HG03196 (cell line): ENCODE data around the gene SYNGAP1.
"Not testable (repeated sequence)": the region's sequence is repeated elsewhere in the genome, so short reads cannot be mapped to it uniquely, and the experiment has no call there.

Experiments
- ATAC-seq: cut with Tn5 transposase; IDR thresholded peaks from one replicate; pipeline ENCODE4 v1.9.1; 2021; ENCODE audit not compliant: unreplicated experiment

The SYNGAP1 gene

DNA sequence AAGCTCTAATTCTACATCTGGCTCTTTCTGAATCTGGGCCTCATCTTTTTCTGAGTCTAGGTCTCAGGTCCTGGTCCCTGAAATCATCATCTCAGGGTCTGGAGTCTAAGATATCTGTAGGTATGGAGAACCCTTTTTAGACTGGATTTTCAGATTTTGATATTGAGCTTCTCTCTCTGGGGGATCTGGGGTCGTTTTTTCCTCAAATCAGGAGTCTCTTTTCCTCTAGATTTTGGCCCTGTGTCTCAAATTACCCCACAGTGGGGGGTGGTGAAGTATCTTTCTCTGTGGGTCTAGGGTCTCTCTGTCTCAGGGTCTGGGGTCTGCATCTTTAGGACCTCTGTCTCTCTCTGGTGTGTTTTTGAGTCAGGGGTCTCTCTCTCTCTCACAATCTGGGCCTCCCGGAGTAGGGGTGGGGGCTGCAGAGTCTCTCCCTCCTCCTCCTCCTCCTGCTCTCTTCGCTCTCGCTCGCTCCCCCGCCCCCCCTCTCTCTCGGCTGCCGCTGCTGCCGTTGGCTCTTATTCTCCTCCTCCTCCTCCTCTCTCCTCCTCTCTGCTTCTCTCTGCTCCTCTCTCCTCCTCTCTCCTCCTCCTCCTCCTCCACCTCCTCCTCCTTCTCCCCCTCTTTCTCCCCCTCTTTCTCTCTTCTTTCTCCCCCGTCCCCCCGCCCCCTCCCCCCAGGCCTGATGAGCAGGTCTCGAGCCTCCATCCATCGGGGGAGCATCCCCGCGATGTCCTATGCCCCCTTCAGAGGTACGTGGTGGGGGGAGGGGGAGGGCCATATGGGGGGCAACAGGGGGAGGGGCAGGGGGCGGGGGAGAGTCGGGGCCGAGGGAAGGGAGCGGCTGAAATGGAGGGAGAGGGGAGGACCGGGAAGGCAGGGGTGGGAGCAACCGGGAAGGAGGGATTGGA lies at the start of gene SYNGAP1:
SYNGAP1 (plus strand) TSS at position 486 of the 911 bp plus-strand sequence; CDS start at position 686, 200 bp downstream.
- no peak for ATAC-seq

DNA sequence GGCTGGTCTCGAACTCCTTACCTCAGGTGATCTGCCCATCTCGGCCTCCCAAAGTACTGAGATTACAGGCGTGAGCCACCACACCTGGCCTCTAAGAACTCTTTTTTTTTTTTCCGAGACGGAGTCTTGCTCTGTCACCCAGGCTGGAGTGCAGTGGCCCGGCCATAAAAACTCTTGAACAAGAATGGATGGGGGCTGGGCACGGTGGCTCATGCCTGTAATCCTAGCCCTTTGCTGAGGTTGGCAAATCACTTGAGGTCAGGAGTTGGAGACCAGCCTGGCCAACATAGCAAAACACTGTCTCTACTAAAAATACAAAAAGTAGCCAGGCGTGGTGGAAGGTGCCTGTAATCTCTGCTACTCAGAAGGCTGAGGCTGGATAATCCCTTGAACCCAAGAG lies 48.0 kb upstream of the SYNGAP1 start:
- not testable (repeated sequence) for ATAC-seq

DNA sequence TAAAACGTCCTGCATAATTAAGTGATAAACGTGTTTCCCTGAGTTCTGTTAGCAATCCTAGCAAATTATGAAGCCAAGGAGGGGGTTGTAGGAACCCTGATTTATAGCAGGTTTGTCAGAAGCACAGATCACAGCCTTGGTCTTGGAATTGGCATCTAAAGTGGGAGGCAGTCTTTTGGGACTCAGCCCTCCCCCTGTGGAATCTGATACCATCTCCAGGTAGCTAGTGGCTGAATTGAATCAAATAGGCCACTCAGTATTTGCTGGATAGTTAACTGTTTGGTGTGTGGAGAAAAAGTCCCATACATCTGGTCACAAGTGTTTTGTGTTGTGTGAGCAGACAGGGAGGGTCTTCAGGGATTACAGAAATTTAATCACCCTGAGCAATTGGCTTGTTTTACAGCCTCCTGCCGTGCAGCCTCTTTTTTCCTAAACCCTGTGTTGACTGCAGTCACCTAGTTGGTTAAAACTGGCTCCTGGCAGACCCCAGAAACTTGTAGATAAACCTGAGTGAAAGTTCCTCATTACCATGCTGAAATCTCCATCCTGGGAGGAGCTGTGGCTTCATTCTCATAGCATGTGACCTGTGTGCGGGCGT lies 47.2 kb upstream of the SYNGAP1 start:
- no peak for ATAC-seq

DNA sequence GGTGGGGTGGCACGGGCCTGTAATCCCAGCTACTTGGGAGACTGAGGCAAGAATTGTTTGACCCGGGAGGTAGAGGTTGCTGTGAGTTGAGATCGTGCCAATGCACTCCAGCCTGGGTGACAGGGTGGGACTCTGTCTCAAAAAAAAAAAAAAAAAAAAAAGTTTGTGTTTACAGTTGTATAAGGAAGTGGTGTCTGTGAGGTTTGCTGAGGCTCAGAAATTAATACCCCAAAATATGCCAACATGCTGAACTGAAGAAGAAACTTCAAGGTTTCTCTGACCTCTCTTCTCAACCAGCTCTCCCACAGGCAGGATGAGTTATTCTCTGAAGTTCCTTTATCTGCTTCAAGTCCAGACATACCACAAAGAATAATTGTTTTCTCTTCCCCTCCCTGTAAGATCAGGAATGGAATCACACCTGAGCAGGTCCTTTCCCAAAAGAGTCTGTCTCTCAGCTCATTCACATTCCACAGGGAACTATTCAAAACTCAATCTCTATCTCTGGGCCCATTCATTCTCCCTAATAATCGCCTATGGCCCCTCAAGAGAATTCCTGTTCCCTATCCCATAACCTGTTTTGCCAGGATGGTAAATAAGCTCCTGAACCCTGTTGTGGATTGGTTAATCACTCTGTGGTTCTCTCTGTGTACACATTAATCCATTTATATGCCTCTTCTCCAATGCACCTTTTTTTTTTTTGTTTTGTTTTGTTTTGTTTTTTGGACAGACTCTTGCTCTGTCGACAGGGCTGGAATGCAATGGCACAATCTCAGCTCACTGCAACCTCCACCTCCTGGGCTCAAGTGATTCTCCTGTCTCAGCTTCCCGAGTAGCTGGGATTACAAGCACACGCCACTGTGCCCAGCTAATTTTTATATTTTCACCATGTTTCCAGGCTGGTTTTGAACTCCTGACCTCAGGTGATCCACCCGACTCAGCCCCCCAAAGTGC lies 45.6 kb upstream of the SYNGAP1 start:
- ATAC-seq: no peak

DNA sequence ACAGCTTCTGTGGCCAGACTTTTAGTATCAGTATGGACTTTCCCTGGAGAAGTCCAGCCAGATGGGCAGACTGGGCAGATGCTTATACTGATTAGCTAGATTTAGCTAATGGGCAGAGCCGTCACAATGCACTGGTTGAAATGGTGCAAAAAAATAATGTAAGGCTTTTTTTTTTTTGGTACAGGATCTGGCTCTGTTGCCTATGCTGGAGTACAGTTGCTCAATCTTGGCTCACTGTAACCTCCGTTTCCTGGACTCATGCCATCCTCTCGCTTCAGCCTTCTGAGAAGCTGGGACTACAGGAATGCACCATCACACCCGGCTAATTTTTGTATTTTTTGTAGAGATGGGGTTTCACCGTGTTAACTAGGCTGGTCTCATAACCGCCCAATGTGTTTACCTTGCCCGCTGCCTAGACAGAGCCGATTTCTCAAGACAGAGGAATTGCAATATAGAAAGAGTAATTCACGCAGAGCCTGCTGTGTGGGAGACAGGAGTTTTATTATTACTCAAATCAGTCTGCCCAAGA lies 44.7 kb upstream of the SYNGAP1 start:
- ATAC-seq: no peak

DNA sequence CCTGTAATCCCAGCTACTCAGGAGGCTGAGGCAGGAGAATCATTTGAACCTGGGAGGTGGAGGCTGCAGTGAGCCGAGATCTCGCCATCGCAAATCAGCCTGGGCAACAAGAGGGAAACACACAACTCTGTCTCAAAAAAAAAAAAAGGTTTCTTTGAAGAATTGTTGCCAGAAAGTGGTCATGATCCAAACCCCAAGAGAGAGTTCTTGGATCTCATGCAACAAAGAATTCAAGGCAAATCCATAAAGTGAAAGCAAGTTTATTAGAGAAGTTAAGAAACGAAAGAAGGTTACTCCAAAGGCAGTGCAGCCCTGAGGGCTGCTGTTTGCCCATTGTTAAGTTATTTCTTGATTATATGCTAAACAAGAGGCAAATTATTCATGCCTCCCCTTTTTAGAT lies 42.7 kb upstream of the SYNGAP1 start:
- no peak for ATAC-seq

DNA sequence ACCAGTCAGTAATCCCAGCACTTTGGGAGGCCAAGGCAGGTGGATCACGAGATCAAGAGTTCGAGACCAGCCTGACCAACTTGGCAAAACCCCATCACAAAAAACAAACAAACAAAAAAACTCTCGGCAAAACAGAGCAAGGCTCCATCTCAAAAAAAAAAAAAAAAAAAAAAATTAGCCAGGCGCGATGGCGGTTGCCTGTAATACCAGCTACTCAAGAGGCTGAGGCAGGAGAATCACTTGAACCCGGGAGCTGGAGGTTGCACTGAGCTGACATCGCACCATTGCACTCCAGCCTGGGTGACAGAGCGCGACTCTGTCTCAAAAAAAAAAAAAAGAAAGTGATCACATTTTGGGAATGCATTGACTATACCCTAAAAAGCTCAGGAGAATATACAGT lies 40.7 kb upstream of the SYNGAP1 start:
- not testable (repeated sequence) for ATAC-seq

DNA sequence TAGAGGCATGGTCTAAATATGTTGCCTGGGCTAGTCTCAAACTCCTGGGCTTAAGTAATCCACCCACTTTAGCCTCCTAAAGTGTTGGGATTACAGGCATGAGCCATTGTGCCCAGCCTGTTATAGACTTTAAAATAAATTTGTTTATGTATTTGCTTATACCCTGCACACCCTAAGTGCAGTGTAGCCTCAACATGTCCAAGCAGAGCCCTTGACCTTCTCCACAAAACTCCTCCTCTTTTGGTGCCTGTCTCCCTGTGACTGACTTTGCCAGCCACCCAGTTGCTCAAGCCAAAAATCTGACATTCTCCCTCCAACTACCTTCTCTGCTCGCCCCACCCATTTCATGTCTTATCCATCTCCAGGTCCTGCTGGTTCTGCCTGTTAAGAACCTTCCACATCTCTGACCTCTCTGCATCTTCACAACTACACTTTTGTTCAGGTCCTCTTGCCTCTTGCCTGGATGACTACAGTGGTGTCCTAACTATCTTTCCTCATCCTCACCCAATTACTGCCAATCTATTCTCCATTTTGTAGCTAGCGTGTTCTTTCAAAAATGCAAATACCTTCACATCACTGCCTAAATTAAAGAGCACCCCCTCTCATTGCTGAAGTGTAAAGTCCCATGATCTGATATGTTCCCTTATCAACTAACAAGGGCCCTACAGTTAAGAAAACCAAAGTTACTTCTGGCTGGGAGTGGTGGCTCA lies 39.4 kb upstream of the SYNGAP1 start:
- ATAC-seq: no peak

DNA sequence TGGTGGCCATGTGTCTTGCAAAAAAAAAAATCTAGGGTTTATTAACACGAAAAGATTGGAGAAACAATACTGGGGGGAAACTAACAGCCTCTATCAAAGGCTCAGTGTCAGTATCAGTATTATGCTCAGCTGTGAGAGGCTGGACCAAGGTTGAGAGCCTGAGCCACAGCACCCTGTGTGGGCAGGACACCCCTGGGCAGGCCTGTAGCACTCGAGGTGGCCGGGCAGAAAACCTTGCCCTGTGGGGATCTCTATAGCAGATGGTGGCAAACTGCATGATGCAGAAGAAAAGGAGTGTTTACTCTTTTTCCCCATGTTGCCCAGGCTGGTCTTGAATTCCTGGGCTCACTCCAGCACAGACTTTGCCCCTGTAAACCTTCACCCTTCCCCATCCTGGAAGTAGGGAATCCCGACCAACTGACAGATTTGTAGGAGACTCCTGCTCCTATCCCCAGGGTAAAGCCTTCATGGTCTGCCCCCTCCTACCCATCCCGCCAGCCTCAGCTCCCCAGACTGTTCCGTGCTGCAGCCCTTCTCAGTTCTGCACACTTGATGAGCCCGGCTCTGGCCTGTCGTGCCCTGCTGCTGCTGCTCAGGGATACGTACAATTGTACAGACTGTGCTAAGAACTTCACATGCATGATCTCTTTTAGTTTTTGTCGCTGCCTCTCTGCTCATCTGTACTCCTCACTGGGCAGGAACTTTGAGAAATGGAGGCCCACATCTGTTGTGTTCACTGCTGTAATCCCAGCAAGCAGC lies 36.3 kb upstream of the SYNGAP1 start:
- ATAC-seq: no peak

DNA sequence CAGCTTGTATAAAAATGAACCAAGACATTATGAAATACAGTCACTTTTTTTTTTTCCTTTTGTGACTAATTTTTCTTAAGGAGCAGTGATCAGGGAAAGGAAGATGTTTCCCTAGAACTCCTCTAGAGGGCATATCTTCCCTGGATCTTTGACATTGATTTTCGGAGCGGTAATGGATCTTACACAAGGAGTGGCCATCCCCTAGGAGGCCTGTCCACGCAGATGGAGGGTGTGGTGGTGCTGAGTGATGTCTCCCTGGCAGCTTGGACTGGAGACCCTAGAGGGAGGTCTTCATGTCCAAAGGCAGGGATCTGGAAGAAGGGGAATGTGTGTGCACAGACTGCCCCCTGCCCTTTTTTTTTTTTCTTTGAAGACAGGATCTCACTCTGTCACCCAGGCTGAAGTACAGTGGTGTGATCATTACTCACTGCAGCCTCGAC lies 35.3 kb upstream of the SYNGAP1 start:
- ATAC-seq: no peak

DNA sequence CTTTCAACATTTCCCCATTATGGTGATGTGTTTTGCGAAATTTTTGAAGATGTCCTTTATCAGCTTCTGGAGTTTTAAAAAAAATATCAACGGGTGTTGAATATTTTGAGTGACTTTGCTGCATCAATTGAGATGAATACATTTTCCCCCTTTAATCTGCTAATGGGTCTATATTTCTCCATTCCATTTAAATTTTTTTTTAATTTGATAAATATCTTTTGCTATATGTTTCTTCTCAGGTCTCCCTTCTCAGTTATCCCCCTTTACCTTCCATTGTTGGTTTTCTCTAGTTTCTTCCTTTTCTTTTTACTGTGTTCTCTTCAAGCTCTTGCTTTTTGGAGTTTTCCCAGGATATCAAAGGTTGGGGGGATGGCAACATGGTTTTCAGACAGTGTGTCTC lies 29.7 kb upstream of the SYNGAP1 start:
- no peak for ATAC-seq

DNA sequence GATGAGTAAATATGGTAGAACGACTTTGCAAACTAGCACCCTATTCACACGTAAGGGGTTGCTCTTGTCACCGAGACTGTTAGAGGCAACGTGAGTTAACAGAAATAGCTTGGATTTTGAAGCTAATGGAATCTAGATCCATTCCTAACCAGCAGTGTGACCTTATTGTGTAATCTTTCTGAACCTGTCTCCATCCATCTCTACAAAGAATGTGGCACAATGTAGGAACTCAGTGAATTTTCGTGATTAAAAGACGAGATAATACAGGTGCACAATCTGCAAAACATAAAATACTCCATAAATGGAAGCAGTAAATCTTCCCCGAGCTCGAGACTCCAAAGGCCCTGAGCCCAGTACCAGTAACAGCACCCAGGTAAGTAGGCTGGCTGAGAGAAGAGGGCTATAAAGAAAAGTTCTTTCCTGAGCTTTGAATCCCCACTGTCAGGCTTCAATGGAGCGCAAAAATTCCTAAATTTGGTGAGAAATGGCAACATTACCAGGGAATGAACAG lies 29.0 kb upstream of the SYNGAP1 start:
- peak; percentile 0 for ATAC-seq

DNA sequence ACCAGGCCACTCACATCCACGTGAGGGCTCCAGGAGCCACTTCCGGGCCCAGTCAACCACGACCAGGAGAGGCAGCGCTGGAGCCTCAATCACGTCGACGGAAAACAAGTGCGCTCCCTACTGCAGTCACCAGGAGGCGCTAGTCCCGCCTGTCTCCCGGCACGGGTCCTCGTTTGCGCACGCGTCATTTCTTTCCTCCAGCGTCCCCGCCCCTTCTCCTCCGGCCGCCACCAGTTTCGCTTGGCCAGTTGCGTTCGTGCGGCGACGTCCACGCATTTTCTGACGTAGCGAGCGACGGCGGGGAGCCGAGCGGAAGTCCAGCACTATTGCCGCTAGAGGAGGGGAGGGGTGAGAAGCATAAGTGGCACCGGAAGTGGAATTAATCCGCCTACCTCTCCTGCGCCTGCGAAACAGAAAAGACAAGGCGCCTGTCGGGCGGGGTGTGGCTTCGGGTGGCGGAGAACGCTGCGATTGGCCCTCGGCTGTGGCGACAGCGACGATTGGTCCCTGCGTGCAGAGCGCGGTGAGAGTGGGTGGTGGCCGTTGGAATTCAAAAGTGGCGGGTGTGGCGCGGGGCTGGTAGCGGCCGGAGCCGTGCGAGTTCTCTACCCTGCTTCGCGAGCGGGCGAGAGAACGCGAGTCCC lies 28.5 kb upstream of the SYNGAP1 start, which contains the start of gene KIFC1:
KIFC1 (plus strand) TSS at position 546 of the 644 bp plus-strand sequence. CDS start 163 bp downstream, outside the sequence.
- ATAC-seq: peak; percentile 87

DNA sequence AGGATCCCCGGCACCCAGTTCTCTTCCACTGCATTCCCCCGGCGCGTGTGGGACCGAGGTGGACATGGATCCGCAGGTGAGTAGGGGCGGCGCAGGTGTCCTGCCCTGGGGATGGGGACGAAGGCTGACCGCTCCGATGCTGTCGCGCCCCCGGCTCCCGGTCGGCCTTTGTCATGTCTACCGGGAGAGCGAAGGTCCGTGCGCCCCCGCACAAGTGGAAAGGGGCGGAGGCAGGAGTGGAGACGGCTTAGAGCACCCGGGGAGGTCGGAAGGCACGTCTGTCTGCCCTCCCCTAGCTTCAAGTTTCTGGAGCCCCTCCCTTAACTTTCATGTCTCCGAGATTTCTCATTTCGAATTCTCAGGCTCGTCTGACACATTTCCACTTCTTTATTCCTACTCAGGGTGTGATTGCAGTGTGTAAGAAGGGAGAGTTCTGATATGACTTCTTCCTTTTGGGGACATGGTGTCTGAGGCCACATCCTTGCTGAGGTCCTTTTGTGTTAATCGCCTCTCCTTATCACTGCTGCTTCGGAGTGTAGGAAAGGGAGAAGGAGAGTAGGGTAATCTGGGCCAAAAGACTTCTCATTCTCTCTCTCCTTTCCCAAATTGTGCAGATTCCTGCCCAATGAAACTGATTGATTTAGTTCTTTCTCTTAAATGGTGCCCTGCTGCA lies 27.8 kb upstream of the SYNGAP1 start:
- peak; percentile 16 for ATAC-seq

DNA sequence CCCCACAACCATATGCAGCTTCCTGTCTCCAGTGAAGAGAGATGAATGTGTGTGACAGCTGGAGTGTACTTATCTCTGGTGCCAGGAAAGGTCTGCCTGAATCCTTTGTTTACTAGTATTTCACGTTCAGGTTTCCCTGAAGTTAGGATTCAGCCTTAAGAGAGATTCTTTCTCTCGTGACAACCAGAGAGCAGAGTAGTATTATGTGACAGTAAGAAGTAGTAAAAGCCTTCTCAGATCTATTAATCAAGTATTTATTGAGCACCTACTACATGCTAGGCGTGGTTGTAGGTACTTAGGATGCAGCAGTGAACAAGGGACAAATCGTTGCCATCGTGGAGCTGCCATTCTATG lies 27.3 kb upstream of the SYNGAP1 start:
- ATAC-seq: no peak

DNA sequence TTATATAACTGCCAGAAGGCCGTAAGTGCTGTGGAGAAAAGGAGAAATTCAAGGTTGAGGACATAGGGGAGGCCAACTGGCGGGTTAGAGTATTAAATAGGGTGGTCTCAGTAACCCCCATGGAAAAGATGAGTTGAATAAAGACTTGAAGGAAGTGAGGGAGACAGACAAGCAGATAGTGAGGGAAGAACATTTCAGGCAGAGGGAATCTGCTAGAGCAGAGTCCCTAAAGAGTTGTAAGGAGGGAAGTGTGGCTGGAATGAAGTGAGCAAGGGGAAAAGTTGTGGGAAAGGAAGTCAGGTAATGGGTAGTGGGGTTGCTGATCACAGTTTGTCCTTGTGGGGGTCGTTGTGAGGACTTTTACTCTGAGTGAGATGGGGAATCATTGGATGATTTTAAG lies 26.9 kb upstream of the SYNGAP1 start:
- no peak for ATAC-seq

DNA sequence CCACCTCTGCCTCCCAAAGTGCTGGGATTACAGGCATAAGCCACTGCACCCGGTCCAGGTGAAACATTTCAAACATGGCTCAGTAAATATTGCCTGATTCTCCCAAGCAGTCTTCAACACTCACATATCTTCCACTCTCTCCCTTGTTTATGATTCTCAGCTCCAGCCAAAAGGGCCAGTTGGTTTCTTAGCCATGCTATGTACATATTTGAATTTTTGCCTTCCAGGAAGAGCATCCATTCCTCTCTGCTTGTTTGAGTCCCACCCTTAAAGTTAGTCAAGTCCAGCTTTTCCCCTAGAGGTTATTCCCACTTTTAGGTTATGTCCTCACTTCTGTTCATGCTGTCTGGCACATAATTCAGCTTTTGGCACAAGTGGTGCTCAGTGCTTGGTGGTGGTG lies 22.3 kb upstream of the SYNGAP1 start:
- ATAC-seq: no peak

DNA sequence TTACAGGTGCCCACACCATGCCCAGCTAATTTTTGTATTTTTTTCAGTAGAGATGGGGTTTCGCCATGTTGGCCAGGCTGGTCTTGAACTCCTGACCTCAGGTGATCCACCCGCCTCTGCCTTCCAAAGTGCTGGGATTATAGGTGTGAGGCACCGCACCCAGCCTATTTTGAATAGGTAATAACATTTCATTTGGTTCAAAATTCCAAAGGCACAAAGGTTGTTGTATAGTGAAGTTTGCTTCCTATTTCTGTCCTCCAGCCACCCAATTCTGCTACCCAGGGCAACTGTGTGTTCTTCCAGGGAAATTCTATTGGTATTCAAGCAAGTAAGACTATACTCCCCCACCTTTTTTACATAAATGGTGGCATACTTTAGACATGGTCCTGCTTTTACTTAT lies 21.3 kb upstream of the SYNGAP1 start:
- ATAC-seq: not testable (repeated sequence)
